ENCODE data around the gene SPHK1.

- TF ChIP-seq SPI1 (IDR thresholded peaks at IDR 0.05; ENCODE audit: low read depth, low read length), result no peak
- no peak for TF ChIP-seq TAF1 (IDR thresholded peaks at IDR 0.05; ENCODE audit: low read depth, low read length)
- TF ChIP-seq POLR2AphosphoS5 (IDR thresholded peaks at IDR 0.05; ENCODE audit: low read depth, low read length), result no peak
Observed at GRCh38 chr17:76386966-76387765, 2.8 kb downstream of the SPHK1 start.
